DOHH2 (cell line): Measurements from ENCODE around the gene CAPZB.

Experiments used
- EZH2phosphoT487 ChIP-seq: fragments of 200-600 bp; sonication (generic); IDR thresholded peaks from 2 replicates; pipeline ENCODE4 v1.6.1; 2017; ENCODE audit warnings: borderline replicate concordance, mild to moderate bottlenecking, antibody characterized with exemption, low read length, moderate library complexity, mixed read lengths
- TF ChIP-seq, protein P1 (sequence below): fragments of 200-600 bp; sonication (generic); IDR thresholded peaks from one replicate; pipeline ENCODE4 v1.5.1; 2014; ENCODE audit warnings: antibody characterized with exemption, mild to moderate bottlenecking, low read depth, low read length; ENCODE audit not compliant: poor library complexity, severe bottlenecking

DNA sequence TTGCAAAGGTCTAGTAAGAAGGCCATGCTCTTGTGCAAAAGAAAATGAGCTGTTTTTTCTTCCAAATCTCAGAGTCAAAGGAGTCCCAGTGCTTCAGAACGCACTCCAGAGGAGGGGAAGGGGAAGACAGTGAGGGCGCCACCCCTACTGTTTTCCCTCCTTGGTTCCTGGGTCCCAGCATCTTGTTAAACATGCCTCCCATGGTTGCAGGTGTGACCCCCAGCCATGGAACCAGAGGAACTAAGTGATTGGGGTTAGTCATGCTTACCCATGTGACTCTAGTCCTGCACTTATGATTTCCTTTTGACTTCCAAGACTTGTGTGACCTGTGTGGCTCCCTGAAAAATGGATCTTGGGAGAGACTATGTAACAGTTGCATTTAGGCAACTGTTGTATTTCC, 190.7 kb downstream of the CAPZB start:
- TF ChIP-seq, protein P1, sequence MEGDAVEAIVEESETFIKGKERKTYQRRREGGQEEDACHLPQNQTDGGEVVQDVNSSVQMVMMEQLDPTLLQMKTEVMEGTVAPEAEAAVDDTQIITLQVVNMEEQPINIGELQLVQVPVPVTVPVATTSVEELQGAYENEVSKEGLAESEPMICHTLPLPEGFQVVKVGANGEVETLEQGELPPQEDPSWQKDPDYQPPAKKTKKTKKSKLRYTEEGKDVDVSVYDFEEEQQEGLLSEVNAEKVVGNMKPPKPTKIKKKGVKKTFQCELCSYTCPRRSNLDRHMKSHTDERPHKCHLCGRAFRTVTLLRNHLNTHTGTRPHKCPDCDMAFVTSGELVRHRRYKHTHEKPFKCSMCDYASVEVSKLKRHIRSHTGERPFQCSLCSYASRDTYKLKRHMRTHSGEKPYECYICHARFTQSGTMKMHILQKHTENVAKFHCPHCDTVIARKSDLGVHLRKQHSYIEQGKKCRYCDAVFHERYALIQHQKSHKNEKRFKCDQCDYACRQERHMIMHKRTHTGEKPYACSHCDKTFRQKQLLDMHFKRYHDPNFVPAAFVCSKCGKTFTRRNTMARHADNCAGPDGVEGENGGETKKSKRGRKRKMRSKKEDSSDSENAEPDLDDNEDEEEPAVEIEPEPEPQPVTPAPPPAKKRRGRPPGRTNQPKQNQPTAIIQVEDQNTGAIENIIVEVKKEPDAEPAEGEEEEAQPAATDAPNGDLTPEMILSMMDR, result no peak
- no peak for TF ChIP-seq EZH2phosphoT487
